AG08395 (cell line): ENCODE results near the gene HAUS1.
"Not testable (repeated sequence)": the region's sequence is repeated elsewhere in the genome, so short reads cannot be mapped to it uniquely, and the experiment has no call there.

Experiments used
- DNase-seq: peaks from one replicate; pipeline ENCODE4 v3.0.0; 2012; ENCODE audit warnings: mixed read lengths, low spot score

The HAUS1 gene

GRCh38 chr18:46088501-46088900, 15.7 kb upstream of the HAUS1 start:
- DNase-seq, result not testable (repeated sequence)

GRCh38 chr18:46095532-46095931, 8.7 kb upstream of the HAUS1 start:
- no peak for DNase-seq

GRCh38 chr18:46096651-46097300, 7.4 kb upstream of the HAUS1 start:
- DNase-seq, result no peak

DNA sequence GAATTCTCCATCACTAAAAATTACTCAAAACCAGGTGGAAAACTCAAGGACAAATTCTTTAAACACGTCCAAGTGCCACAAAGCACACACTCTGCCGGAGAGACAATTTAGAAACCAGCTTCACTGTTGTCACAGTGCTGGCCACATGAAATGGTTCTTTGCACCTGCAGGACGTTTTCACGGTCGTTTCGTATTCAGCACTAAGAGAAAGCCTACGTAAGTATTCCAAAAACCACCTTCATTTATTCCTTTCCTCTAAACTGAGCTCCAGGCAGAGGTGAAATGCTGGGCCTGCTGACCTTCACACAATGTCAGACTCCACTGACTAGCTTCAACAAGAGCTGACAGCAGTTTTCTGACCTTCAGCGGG, 6.8 kb upstream of the HAUS1 start:
- DNase-seq, result no peak

GRCh38 chr18:46097801-46098615, 6.2 kb upstream of the HAUS1 start, which contains the start of gene ATP5F1A:
ATP5F1A (minus strand) TSS chr18:46098296; CDS start chr18:46098231, 65 bp downstream.
- peak; percentile 91 for DNase-seq

DNA sequence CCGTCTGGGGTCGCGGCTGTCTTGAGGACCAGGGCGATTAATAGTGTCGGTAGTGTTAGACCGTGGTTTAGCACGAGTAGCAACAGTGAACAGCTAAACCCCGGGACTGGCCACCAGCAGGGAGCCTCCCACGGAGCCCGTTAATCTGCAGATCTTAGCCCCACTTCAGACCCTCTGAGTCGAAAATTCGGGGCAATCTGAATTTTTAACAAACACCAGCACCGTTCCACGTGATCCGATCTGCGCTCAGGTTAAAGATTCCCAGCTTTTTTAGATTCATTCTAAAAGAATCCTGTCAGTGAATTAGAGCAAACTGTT, 5.6 kb upstream of the HAUS1 start:
- no peak for DNase-seq

GRCh38 chr18:46099463-46099862, 4.7 kb upstream of the HAUS1 start:
- no peak for DNase-seq

DNA sequence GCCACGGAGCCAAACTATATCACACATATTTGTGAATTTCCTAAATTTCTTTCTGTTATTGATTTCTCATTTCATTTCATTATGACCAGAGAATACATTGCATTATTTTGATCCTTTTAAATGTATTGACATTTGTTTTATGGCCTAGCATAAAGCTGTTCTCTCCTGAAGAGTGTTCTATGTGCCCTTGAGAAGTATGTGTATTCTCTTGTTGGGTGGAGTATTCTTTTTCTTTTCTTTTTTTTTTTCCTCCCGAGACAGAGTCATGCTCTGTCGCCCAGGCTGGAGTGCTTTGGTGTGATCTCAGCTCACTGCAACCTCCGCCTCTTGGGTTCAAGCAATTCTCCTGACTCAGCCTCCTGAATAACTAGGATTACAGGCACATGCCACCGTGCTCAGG, 5.2 kb downstream of the HAUS1 start:
- DNase-seq, result no peak

GRCh38 chr18:46110406-46110805, 6.2 kb downstream of the HAUS1 start:
- no peak for DNase-seq

DNA sequence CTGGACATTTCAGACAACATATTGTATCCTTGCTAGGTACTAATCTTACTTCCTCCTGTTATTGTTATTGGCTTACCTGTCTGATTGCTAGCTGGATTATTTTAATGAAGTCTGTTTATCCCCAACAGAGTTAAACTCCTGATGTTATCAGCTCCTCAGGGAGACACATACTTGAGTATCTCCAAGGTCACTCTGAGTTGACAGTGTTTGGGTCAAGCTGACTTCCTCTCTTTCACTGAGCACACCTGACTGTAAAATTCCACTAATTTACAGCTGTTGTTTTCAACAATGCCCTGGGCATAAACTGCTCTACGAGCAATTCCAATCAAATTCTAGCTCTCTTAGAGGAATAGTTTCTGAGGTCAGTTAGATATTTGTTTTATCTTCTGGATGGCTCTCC, 9.6 kb downstream of the HAUS1 start:
- no peak for DNase-seq

- DNase-seq, result not testable (repeated sequence)
Measured at GRCh38 chr18:46126625-46127024, 22.4 kb downstream of the HAUS1 start.

GRCh38 chr18:46130061-46130460, 25.9 kb downstream of the HAUS1 start:
- no peak for DNase-seq

DNA sequence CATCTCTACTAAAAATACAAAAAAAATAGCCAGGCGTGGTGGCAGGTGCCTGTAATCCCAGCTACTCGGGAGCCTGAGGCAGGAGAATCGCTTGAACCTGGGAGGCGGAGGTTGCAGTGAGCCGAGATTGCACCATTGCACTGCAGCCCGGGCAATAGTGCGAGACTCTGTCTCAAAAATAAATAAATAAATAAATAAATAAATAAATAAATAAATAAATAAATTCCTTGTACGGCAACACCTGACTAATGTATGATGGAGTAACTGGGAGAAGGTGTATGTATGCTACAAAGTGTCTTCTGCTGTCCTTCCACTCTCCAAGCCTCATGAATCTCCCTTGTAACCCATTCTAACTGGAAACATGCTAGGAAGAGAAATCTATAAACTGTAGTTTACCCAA, 26.4 kb downstream of the HAUS1 start:
- DNase-seq, result not testable (repeated sequence)

DNA sequence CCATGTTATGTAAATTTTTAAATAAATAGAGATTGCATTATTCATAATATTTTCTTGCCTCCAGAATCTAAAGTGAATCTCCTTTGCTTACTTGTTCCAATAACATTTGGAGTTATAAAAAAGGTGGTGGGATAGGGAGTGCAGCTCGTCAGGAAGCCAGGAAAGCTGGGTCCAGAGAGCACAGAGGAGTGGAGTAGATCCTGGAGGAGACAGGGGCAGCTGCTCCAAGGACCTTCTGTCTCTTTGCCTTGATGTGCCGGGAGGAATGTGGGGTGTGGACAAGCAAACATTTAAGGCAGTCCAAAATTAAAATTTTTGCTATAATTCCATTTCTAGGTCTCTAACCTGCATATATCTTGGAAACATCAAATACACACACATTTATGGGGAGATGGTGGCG, 29.3 kb downstream of the HAUS1 start:
- no peak for DNase-seq

DNA sequence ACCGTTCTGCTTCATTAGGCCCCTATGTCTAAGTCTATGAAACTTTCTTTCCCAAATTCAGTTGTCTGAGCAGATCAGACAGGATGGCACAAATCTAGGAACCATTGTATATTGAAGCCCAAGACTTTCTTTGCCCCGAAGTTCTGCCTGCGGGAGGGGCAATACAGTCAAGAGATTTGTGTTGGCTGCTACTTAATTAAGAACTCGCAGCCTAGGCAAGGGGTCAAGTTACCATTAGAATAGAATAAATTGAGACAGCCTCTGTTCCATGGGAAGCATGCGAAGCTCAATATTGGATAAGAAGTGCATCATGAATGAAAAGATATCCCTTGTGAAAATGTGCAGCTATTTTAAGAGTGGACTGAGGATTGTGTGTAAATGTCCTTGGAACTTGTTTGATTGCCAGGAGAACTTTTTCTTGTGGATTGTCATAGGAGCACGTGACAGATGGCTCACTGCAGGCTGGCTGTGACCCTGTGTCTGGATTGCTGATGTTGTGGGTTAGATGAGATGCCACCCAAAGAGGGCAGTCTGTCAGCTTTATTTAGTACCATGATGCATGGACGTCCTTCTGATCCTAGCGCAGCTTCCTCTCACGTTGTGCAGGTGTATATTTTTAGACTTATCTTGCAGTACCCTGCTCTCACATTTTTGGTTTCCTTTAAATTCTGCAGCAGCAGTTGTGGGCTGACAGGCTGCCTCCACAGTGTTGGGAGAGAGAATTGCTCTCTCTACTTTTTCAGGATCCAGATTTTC, 30.9 kb downstream of the HAUS1 start:
- DNase-seq, result peak; percentile 39

- DNase-seq, result no peak
Measured at GRCh38 chr18:46140173-46140572, 36.0 kb downstream of the HAUS1 start.

DNA sequence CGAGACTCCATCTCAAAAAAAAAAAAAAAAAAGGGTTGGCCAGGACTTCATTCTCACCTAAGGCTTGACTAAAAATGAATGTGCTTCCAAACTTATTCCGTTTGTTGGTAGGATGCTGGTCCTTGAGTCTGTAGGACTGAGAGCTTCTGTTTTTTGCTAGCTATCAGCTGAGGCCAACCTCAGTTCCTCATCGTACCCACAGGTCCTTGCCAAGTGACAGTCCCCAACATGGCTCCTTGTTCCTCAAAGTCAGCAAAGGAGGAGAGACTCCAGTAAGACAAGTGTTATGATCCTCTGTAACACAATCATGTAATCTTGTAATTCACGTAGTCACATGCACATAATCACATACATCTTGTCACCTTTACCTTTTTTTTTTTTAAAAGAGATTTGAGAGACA, 37.0 kb downstream of the HAUS1 start:
- no peak for DNase-seq

DNA sequence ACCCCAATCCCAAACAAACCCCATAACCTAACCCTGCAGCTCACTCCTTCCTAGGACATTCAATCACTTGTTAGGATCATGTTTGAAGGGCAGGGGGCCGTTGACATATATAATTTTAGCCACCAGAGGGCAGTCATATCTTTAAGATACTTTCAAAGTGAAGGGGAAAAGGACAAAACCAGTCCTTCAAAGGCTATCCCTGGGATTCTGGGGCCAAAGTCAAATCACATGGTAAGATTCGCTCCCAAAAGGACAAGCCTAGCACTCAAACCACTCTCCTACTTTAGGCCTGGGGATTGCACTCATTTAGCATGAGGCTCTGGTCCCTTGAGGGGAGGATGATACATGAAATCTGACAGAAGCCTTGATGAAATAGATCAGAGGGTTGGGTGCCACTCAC, 44.6 kb downstream of the HAUS1 start:
- DNase-seq, result peak; percentile 63

DNA sequence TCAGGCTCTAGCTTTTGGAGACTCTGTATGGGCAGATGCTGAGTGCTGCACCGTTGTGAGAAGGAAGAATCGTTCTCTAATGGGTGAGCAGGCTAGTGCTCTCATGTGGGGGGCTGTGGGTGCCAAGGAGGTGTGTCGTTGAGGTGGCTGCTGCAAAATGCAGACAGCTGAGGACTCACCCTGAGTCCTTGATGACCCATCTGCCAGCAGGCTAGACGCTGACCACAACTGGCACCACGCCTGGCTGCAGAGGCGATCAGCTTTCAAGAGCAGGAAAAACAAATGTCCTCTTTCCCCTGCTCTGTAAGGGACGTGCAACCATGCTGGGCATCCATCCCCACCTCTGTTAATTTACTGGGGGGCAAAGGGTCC, 48.2 kb downstream of the HAUS1 start:
- DNase-seq, result peak; percentile 84

- no peak for DNase-seq
Measured at GRCh38 chr18:46152808-46153617, 48.8 kb downstream of the HAUS1 start.

DNA sequence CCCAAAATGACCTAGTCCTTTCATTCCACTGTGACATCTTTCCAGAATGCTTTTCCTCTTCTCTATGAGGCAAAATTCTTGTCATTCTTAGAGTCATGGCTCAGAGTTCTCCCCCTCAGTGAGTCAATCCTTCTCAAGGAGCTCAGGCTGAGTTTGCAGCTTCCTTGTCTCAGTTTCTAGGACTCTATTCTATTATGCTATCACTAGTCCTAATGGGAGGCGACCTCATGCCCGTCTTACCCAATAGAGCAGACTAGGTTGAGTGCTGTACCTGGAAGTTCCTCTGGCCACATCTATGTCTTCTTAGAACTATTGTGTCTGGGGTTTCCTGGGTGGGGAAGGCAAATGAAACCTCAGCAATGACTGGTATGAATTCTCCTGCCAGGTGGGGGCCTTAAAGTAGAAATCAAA, 51.5 kb downstream of the HAUS1 start:
- DNase-seq, result peak; percentile 90

- DNase-seq, result no peak
Measured at GRCh38 chr18:46156124-46156745, 52.0 kb downstream of the HAUS1 start.
